Natural killer cell (primary cell): Measurements from ENCODE around the gene TBC1D22A. TPM values are rescaled to one million over a fixed set of nuclear protein-coding genes. Genes with fewer than 3 reads are reported as not detected.

ENCODE experiments used
- ATAC-seq, 3 donors: fragments of 150-1000 bp in 2 of 3; fragments of 200-7000 bp in 1 of 3; cut with Tn5 transposase; 1 replicate in 1 of 3; 2 replicates in 2 of 3; pipeline ENCODE4 v1.10.0; 2021; ENCODE audit warnings: mild to moderate bottlenecking in 2 of 3, moderate library complexity in 2 of 3
- DNase-seq, 2 donors: peaks; one replicate each; pipeline versions ENCODE4 v3.0.0 to v3.0.0-alpha.2; 2013 to 2021; ENCODE audit warnings: mixed read lengths in 1 of 2
- H3K27ac ChIP-seq: one replicate; pipeline ENCODE4 v1.5.1; 2013; ENCODE audit warnings: mild to moderate bottlenecking, low read length
- H3K27me3 ChIP-seq: one replicate; pipeline ENCODE4 v1.6.1; 2013; ENCODE audit warnings: low read length; ENCODE audit not compliant: control insufficient read depth, insufficient read depth
- H3K36me3 ChIP-seq: one replicate; pipeline ENCODE4 v1.6.1; 2013; ENCODE audit warnings: low read length; ENCODE audit not compliant: control insufficient read depth, insufficient read depth
- H3K4me1 ChIP-seq: one replicate; pipeline ENCODE4 v1.6.1; 2013; ENCODE audit warnings: low read length; ENCODE audit not compliant: control insufficient read depth, insufficient read depth
- H3K4me3 ChIP-seq: one replicate; pipeline ENCODE4 v1.5.1; 2013; ENCODE audit warnings: low read length
- H3K9me3 ChIP-seq: one replicate; pipeline ENCODE4 v1.6.1; 2013; ENCODE audit warnings: low read length; ENCODE audit not compliant: control insufficient read depth, insufficient read depth
- H3K27ac Mint-ChIP-seq, 2 donors: one replicate each; pipeline ENCODE4 v1.8.0; 2022; ENCODE audit warnings: mild to moderate bottlenecking in 2 of 2, mixed read lengths in 2 of 2, moderate library complexity in 1 of 2
- H3K27me3 Mint-ChIP-seq, 2 donors: one replicate each; pipeline ENCODE4 v1.8.0; 2022; ENCODE audit warnings: low read depth in 2 of 2, mixed read lengths in 2 of 2
- H3K36me3 Mint-ChIP-seq: one replicate; pipeline ENCODE4 v1.8.0; 2022; ENCODE audit warnings: mixed read lengths
- H3K4me1 Mint-ChIP-seq, 2 donors: one replicate each; pipeline ENCODE4 v1.8.0; 2022; ENCODE audit warnings: mixed read lengths in 2 of 2
- H3K4me3 Mint-ChIP-seq: one replicate; pipeline ENCODE4 v1.8.0; 2022; ENCODE audit warnings: mild to moderate bottlenecking, moderate library complexity, mixed read lengths
- H3K9me3 Mint-ChIP-seq, 2 donors: one replicate each; pipeline ENCODE4 v1.8.0; 2022; ENCODE audit warnings: mixed read lengths in 2 of 2
- WGBS: methylation state at CpG from one replicate; pipeline ENCODE4 v1.1.7; 2013; ENCODE audit warnings: missing lambda C conversion rate; ENCODE audit not compliant: insufficient coverage; 5-methylcytosine and 5-hydroxymethylcytosine counted together
- intact Hi-C: fragments of 100-400 bp; cut with micrococcal nuclease; formaldehyde crosslinking; loops from one replicate; pipeline ENCODE4 v1.14.2; 2022
- total RNA-seq, 4 donors: library from RNA; stranded (reverse); fragments of 120-200 nt in 1 of 4; gene quantifications; one replicate each; pipeline versions ENCODE4 v1.2.3 to v1.2.4, GENCODE V29; 2013 to 2022
- TF ChIP-seq, protein P1 (sequence below): fragments of 200-600 bp; IDR thresholded peaks from one replicate; pipeline ENCODE4 v1.8.0; 2022; ENCODE audit warnings: antibody characterized with exemption

The TBC1D22A gene
- total RNA-seq, 3 donors from 2014 or later (not counting 1 experiment from before 2014, with no cell fraction given): 47.4 to 53.7 (median 53.2) TPM

DNA sequence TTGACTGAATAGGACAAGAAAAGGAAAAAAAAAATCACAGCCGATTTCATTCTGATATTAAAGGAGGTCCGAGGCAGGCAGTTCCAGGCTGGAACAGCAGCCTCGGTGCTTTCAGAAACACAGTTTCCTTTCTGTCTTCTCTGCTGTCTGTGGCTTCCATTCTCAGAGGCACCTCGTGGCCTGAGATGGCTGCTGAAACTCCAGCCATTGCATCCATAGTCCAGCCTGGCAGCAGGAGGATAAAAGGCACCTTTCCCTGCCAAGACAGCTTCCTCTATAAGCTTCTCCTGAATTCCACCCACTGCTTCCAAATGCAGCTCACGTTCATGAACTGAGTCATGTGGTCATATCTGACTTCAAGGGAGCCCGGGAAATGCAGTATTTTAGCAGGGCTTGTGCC, 390.5 kb downstream of the TBC1D22A start:
- WGBS: 76% methylated on average over 6 of the region's 6 CpGs
- H3K27ac Mint-ChIP-seq: peak overlapping the region in 1 of 2 donors; percentile 10
- Histone ChIP-seq H3K9me3 (no peaks in the 10 kb centered on the region), H3K36me3 (no peaks in the 10 kb centered on the region), H3K4me1 (no peaks in the 10 kb centered on the region), H3K27me3 (no peaks in the 10 kb centered on the region), H3K27ac (no peak overlapping the region), H3K4me3 (no peak overlapping the region)
- H3K27me3 Mint-ChIP-seq: no peaks in the 10 kb centered on the region
- DNase-seq: no peak
- no peak overlapping the region for H3K4me3 Mint-ChIP-seq
- H3K36me3 Mint-ChIP-seq: no peaks in the 10 kb centered on the region
- intact Hi-C loops: no loop called here
- TF ChIP-seq, protein P1, sequence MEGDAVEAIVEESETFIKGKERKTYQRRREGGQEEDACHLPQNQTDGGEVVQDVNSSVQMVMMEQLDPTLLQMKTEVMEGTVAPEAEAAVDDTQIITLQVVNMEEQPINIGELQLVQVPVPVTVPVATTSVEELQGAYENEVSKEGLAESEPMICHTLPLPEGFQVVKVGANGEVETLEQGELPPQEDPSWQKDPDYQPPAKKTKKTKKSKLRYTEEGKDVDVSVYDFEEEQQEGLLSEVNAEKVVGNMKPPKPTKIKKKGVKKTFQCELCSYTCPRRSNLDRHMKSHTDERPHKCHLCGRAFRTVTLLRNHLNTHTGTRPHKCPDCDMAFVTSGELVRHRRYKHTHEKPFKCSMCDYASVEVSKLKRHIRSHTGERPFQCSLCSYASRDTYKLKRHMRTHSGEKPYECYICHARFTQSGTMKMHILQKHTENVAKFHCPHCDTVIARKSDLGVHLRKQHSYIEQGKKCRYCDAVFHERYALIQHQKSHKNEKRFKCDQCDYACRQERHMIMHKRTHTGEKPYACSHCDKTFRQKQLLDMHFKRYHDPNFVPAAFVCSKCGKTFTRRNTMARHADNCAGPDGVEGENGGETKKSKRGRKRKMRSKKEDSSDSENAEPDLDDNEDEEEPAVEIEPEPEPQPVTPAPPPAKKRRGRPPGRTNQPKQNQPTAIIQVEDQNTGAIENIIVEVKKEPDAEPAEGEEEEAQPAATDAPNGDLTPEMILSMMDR: no peak
- H3K9me3 Mint-ChIP-seq: no peaks in the 10 kb centered on the region
- ATAC-seq: no peak
- peaks cover 11 to 21% of the 10 kb centered on the region in 2 donors for H3K4me1 Mint-ChIP-seq

DNA sequence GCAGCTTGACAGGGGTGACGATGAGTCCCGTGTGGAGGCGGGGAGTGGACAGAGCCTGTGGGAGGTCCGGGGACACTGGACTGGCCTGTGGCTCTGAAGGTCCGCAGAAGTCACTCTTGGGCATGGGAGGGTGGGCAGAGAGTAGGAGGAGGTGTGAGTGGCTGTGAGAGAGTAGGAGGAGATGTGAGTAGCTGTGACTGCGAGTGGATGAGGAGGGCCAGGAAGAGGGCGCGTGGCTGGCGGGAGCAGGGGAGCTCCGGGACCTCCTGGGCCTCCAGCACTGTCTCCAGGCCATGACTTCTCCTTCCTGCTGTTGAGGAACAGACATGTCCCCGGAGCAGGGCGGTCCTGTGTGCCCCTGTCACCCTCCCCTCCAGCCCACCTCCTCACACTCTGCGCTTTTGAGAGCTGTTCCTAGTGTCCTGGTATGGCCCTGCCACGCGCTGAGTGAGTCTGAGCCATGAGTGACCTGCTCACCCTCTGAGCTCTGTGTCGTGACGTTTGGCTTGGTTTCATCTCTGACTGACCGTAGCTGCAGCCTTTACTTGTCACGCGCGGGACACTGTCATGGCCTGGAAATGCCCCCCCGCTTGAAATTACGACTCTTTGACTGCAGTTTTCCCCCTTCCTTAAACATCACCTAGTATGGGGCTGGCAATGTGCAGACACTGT, 391.5 kb downstream of the TBC1D22A start:
- no peak overlapping the region for H3K27ac Mint-ChIP-seq
- Histone ChIP-seq H3K36me3 (peaks cover 1% of the 10 kb centered on the region), H3K27ac (no peak overlapping the region), H3K27me3 (no peaks in the 10 kb centered on the region), H3K9me3 (no peaks in the 10 kb centered on the region), H3K4me1 (no peaks in the 10 kb centered on the region), H3K4me3 (no peak overlapping the region)
- no peaks in the 10 kb centered on the region for H3K27me3 Mint-ChIP-seq
- ATAC-seq (no peak), DNase-seq (no peak)
- 90% methylated on average over 23 of the region's 23 CpGs for WGBS
- TF ChIP-seq, protein P1: no peak
- no peaks in the 10 kb centered on the region for H3K9me3 Mint-ChIP-seq
- intact Hi-C loops: no loop called here
- H3K36me3 Mint-ChIP-seq: no peaks in the 10 kb centered on the region
- peaks cover 9 to 21% of the 10 kb centered on the region in 2 donors for H3K4me1 Mint-ChIP-seq
- H3K4me3 Mint-ChIP-seq: no peak overlapping the region

DNA sequence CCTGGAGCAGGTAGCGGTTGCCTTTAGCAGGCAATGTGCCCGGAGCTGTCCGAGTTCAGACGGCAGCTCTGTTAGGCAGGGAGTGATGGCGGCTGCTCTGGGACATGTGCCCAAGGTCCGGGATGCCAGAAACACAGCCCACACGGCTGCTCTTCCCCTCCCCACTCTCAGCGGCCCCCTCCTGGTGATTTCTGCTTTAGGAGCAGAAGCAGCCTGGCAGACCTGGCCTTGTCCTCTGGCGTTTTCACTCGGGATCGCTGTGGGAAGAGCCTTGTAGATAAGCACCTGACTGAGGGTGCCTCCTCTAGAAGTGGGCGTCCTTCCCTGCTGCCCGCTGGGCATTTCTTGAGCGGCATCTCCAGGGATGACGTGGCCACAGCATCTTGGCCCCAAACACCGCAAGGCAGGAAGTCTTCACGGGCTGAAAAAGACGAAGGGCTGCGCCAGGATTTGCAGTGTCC, 392.2 kb downstream of the TBC1D22A start:
- no peak overlapping the region for H3K4me3 ChIP-seq
- DNase-seq: no peak
- TF ChIP-seq, protein P1: no peak
- no peak overlapping the region for H3K27ac Mint-ChIP-seq
- no peaks in the 10 kb centered on the region for H3K27me3 ChIP-seq
- peaks cover 9 to 21% of the 10 kb centered on the region in 2 donors for H3K4me1 Mint-ChIP-seq
- intact Hi-C loops: no loop called here
- no peak for ATAC-seq
- H3K9me3 ChIP-seq: no peaks in the 10 kb centered on the region
- H3K4me3 Mint-ChIP-seq: no peak overlapping the region
- no peaks in the 10 kb centered on the region for H3K27me3 Mint-ChIP-seq
- H3K36me3 Mint-ChIP-seq: no peaks in the 10 kb centered on the region
- no peaks in the 10 kb centered on the region for H3K9me3 Mint-ChIP-seq
- 93% methylated on average over 19 of the region's 19 CpGs for WGBS
- H3K27ac ChIP-seq: no peak overlapping the region
- peaks cover 2% of the 10 kb centered on the region for H3K36me3 ChIP-seq
- H3K4me1 ChIP-seq: no peaks in the 10 kb centered on the region
